GM12892 (cell line): ENCODE measurements around the gene SPG7.

Experiments
- DNase-seq: peaks from one replicate; pipeline ENCODE4 v3.0.0; 2011; ENCODE audit not compliant: insufficient read length
- FAIRE-seq: peaks from 2 replicates; lab custom pipeline; 2011; peaks lifted over from hg19 to GRCh38; lab: Jason Lieb, UNC
- POLR2A ChIP-seq: IDR thresholded peaks from 2 replicates; pipeline ENCODE4 v1.6.1; 2011; ENCODE audit warnings: low read depth, low read length, control low read depth
- POLR2AphosphoS5 ChIP-seq: IDR thresholded peaks from 2 replicates; pipeline ENCODE4 v1.6.1; 2011; ENCODE audit warnings: low read depth, low read length, control low read depth
- TAF1 ChIP-seq: IDR thresholded peaks from 2 replicates; pipeline ENCODE4 v1.6.1; 2011; ENCODE audit warnings: low read depth, mild to moderate bottlenecking, control low read depth, low read length, borderline replicate concordance

The SPG7 gene

DNA sequence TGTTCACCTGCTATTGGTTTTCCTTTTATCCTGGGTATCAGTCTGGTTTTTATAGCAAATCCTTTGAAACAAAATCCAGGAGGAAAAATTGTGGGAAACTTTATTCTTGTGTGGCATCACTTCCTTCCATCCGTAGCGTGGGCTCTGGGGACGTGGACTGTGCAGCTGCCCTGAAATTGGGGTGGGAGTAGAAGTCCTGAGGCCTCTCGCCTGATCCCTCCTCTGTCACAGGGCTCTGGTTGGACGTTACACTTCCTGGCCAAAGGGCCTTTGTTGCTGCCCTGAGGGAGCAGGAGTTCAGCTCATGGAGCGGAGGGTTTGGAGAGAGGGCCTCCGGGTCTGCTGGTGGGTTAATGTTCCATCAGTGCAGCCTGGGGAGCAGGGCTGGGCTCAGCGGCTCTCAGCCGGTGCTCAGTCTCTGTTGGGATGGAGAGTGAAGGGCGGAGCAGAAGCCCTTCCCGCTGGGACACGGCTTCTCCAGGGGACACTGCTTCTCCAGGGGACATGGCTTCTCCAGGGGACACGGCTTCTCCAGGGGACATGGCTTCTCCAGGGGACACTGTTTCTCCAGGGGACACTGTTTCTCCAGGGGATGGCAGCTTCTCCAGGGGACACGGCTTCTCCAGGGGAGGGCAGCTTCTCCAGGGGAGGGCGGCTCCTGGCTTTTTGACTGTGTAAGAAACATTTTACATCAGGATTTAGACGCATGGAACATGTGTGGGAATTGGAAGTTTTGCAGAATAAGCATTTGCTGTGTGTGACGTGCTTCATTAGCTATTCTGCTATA is 37.0 kb downstream of the SPG7 start:
- no peak for DNase-seq
- no peak for FAIRE-seq
- TF ChIP-seq TAF1 = no peak
- no peak for TF ChIP-seq POLR2AphosphoS5
- no peak for TF ChIP-seq POLR2A

DNA sequence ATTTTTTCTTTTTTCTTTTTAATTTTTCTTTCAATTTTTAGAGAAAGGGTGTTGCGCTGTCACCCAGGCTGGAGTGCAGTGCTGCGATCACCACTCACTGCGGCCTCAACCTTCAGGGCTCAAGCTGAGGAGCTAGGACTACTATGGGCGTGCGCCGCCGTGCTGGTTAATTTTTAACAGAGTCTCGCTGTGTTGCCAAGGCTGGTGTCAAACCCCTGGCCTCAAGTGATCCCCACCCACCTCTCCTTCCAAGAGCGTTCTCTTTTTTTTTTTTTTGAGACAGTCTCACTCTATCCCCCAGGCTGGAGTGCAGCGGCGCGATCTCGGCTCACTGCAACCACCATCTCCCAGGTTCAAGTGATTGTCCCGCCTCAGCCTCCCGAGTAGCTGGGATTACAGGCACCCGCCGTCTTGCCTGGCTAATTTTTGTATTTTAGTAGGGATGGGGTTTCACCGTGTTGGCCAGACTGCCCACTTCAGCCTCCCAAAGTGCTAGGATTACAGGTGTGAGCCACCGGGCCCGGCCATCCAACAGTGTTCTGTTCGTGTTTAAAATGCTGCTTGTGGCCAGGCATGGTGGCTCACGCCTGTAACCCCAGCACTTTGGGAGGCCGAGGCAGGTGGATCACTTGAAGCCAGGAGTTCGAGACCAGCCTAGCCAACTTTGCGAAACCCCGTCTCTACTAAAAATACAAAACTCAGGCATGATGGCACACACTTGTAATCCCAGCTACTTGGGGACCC is 37.8 kb downstream of the SPG7 start:
- no peak for FAIRE-seq
- TF ChIP-seq TAF1 (no peak), POLR2A (no peak), POLR2AphosphoS5 (no peak)
- DNase-seq = no peak

DNA sequence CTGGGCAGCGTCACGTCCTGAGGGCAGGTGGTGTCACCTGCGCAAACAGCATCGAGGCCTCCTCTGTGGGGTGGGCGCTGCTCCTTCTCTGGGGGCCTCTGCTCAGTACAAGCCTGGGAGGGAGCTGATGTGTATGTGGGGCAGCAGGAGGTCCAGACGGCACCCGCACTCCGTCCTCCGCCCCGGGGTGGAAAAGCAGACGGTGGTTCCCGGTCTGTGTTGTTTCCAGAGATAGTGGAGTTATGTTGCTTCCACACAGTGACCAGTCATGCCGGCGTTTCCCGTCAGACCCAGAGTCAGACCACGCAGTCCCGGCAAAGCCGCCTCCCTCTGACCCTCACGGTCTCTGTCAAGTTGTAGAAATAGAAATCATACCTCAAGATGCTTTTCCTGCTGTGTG is 38.6 kb downstream of the SPG7 start:
- DNase-seq (no peak), FAIRE-seq (no peak)
- no peak for TF ChIP-seq TAF1
- no peak for TF ChIP-seq POLR2A
- TF ChIP-seq POLR2AphosphoS5 = no peak

GRCh38 chr16:89547291-89547690 is 39.1 kb downstream of the SPG7 start:
- DNase-seq (no peak), FAIRE-seq (no peak)
- TF ChIP-seq POLR2A (no peak), POLR2AphosphoS5 (no peak), TAF1 (no peak)

DNA sequence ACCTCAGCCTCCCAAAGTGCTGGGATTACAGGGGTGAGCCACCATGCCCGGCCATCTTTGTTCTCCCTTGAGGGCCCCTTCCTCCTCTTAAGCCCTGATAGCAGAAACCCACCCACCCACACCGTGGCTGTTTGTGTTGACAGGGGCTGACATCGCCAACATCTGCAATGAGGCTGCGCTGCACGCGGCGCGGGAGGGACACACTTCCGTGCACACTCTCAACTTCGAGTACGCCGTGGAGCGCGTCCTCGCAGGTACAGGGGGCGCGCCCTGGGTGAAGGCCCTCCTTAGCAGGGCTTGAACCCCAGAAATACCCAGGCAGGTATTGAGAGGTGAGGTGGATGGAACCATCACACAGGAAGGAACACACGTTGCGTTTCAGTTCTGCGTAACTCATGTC is 39.7 kb downstream of the SPG7 start:
- DNase-seq (no peak), FAIRE-seq (no peak)
- TF ChIP-seq POLR2AphosphoS5 = no peak
- no peak for TF ChIP-seq TAF1
- TF ChIP-seq POLR2A = no peak

- TF ChIP-seq POLR2AphosphoS5 = no peak
- TF ChIP-seq POLR2A = no peak
- no peak for TF ChIP-seq TAF1
- DNase-seq (no peak), FAIRE-seq (no peak)
Observed at GRCh38 chr16:89548344-89549006, 40.3 kb downstream of the SPG7 start.

GRCh38 chr16:89549007-89549700 is 41.0 kb downstream of the SPG7 start:
- no peak for FAIRE-seq
- no peak for DNase-seq
- TF ChIP-seq POLR2A (no peak), TAF1 (no peak), POLR2AphosphoS5 (no peak)

DNA sequence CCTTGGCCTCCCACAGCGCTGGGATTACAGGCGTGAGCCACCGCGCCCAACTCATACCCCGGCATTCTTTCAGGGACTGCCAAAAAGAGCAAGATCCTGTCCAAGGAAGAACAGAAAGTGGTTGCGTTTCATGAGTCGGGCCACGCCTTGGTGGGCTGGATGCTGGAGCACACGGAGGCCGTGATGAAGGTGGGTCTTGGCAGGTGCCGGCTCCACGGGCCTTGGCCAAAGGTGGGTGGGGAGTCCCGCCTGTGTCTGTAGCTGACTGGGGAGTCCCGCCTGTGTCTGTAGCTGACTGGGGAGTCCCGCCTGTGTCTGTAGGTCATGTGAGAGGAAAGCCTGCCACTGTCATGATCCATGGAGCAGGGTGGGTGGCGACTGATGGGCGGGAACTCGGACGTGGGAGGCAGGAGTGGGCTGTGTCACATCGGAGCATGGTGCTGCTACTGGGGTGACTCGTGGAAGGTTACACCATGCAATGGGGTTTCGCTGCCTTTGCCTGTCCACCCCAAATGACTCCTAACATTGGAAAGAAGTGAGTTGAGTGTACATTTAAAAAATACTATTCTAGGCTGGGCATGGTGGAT is 42.3 kb downstream of the SPG7 start:
- DNase-seq (no peak), FAIRE-seq (no peak)
- TF ChIP-seq POLR2A = no peak
- TF ChIP-seq TAF1 = no peak
- no peak for TF ChIP-seq POLR2AphosphoS5

DNA sequence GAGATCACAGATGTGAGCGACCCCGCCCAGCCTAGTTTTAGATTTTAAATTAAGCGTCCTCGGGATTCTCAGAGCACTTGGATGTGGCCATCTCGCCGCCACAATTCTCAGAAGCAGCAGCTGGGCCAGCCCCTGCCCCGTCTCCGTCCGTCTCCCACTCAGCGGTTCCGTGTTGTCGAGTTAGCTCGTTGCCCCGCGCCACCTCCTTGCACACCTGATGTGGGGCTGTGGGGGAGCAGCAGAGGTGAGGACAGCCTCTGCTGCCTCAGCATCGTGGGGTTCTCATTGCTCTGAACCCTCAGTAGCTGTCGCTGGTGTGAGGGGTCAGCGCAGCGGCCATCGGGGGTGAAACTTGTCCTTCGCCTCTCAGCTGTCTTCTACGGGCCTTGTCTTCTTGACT is 44.1 kb downstream of the SPG7 start:
- FAIRE-seq = no peak
- DNase-seq = no peak
- TF ChIP-seq POLR2A (no peak), POLR2AphosphoS5 (no peak), TAF1 (no peak)

DNA sequence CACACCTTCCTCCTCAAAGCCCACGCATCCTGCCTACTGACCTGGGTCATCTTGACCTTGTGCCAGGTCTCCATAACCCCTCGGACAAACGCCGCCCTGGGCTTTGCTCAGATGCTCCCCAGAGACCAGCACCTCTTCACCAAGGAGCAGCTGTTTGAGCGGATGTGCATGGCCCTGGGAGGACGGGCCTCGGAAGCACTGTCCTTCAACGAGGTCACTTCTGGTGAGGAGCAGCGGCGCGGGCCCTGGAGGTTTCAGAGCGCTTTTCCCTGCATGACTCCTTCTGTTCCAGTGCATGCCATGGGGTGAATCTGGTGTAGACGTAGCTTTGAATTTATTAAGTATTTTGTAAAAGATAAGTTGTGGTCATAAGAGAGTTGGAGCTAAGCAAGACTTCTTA is 44.7 kb downstream of the SPG7 start:
- FAIRE-seq = no peak
- TF ChIP-seq POLR2AphosphoS5 = no peak
- no peak for TF ChIP-seq TAF1
- no peak for TF ChIP-seq POLR2A
- no peak for DNase-seq

GRCh38 chr16:89553733-89554132 is 45.5 kb downstream of the SPG7 start:
- no peak for TF ChIP-seq POLR2A
- no peak for TF ChIP-seq TAF1
- TF ChIP-seq POLR2AphosphoS5 = no peak
- no peak for DNase-seq
- no peak for FAIRE-seq
